Naive B cell (primary cell): ENCODE measurements around the gene FHIT. TPM values are rescaled to one million over a fixed set of nuclear protein-coding genes. Genes with fewer than 3 reads are reported as not detected.
A peak's percentile ranks its signal among the peaks of the same experiment; 100 is the strongest.

ENCODE experiments used
- ATAC-seq, 2 donors: fragments of 150-1000 bp; cut with Tn5 transposase; 2 replicates each; pipeline ENCODE4 v1.10.0; 2021; ENCODE audit warnings: low read depth in 2 of 2, mild to moderate bottlenecking in 2 of 2, moderate library complexity in 2 of 2
- DNase-seq: peaks from one replicate; pipeline ENCODE4 v3.0.0; 2022
- H3K27ac Mint-ChIP-seq, 6 donors: one replicate each; pipeline ENCODE4 v1.8.0; 2020 to 2022; ENCODE audit warnings: mild to moderate bottlenecking in 6 of 6, mixed read lengths in 6 of 6, moderate library complexity in 5 of 6, inconsistent platforms in 2 of 6
- H3K27me3 Mint-ChIP-seq, 3 donors: one replicate each; pipeline ENCODE4 v1.8.0; 2021 to 2022; ENCODE audit warnings: mixed read lengths in 3 of 3, mild to moderate bottlenecking in 1 of 3
- H3K36me3 Mint-ChIP-seq, 2 donors: one replicate each; pipeline ENCODE4 v1.8.0; 2020 to 2022; ENCODE audit warnings: mixed read lengths in 2 of 2, inconsistent platforms in 1 of 2, mild to moderate bottlenecking in 1 of 2
- H3K4me1 Mint-ChIP-seq, 3 donors: one replicate each; pipeline ENCODE4 v1.8.0; 2020 to 2022; ENCODE audit warnings: mixed read lengths in 3 of 3, inconsistent platforms in 1 of 3, mild to moderate bottlenecking in 1 of 3, moderate library complexity in 1 of 3
- H3K4me3 Mint-ChIP-seq, 8 donors: one replicate each; pipeline ENCODE4 v1.8.0; 2020 to 2022; ENCODE audit warnings: mild to moderate bottlenecking in 8 of 8, mixed read lengths in 8 of 8, moderate library complexity in 8 of 8, inconsistent platforms in 2 of 8
- H3K9me3 Mint-ChIP-seq, 7 donors: one replicate each; pipeline ENCODE4 v1.8.0; 2020 to 2022; ENCODE audit warnings: mixed read lengths in 7 of 7, mild to moderate bottlenecking in 5 of 7, inconsistent platforms in 2 of 7, moderate library complexity in 1 of 7
- polyA plus RNA-seq, 6 donors: library from polyadenylated mRNA; unstranded; fragments of 300-500 nt; fragmentation: Illumina TruSeq; gene quantifications; one replicate each; pipeline ENCODE4 v1.2.3, GENCODE V29; 2021; ENCODE audit warnings: low read depth in 6 of 6

Gene FHIT
- polyA plus RNA-seq, 6 donors from 2014 or later: 3.2 to 12.6 (median 7.1) TPM

- Mint-ChIP-seq H3K36me3 (peaks cover 0 to 18% of the 10 kb centered on the region in 2 donors), H3K27me3 (no peaks in the 10 kb centered on the region), H3K4me3 (no peak overlapping the region), H3K27ac (no peak overlapping the region), H3K9me3 (peaks cover 8 to 22% (median 14%) of the 10 kb centered on the region in 7 donors), H3K4me1 (no peaks in the 10 kb centered on the region)
- ATAC-seq: no peak
- no peak for DNase-seq
Observed at GRCh38 chr3:60752809-60753208, 498.4 kb downstream of the FHIT start.

- Mint-ChIP-seq H3K27me3 (no peaks in the 10 kb centered on the region), H3K4me1 (no peaks in the 10 kb centered on the region), H3K27ac (peak overlapping the region in 1 of 6 donors; percentile 31), H3K9me3 (peaks cover 8 to 22% (median 14%) of the 10 kb centered on the region in 7 donors), H3K4me3 (peak overlapping the region in 1 of 8 donors; percentile 64), H3K36me3 (peaks cover 0 to 18% of the 10 kb centered on the region in 2 donors)
- ATAC-seq: no peak
- DNase-seq: no peak
Observed at GRCh38 chr3:60746695-60747416, 504.4 kb downstream of the FHIT start.

- Mint-ChIP-seq H3K27ac (peak overlapping the region in 1 of 6 donors; percentile 31), H3K4me3 (no peak overlapping the region), H3K36me3 (peaks cover 0 to 18% of the 10 kb centered on the region in 2 donors), H3K4me1 (no peaks in the 10 kb centered on the region), H3K9me3 (peaks cover 8 to 21% (median 14%) of the 10 kb centered on the region in 7 donors), H3K27me3 (no peaks in the 10 kb centered on the region)
- no peak for DNase-seq
- no peak for ATAC-seq
Observed at GRCh38 chr3:60746043-60746638, 505.1 kb downstream of the FHIT start.

- Mint-ChIP-seq H3K9me3 (peaks cover 0 to 2% (median 0%) of the 10 kb centered on the region in 7 donors), H3K4me1 (peaks cover 0 to 9% (median 0%) of the 10 kb centered on the region in 3 donors), H3K36me3 (no peaks in the 10 kb centered on the region), H3K27me3 (no peaks in the 10 kb centered on the region), H3K4me3 (no peak overlapping the region), H3K27ac (no peak overlapping the region)
- DNase-seq (no peak), ATAC-seq (no peak)
Observed at GRCh38 chr3:60743631-60744164, 507.6 kb downstream of the FHIT start.

- peaks cover 0 to 5% of the 10 kb centered on the region in 2 donors for H3K36me3 Mint-ChIP-seq
- H3K4me1 Mint-ChIP-seq: peaks cover 0 to 9% (median 0%) of the 10 kb centered on the region in 3 donors
- ATAC-seq (no peak), DNase-seq (no peak)
- H3K27me3 Mint-ChIP-seq: no peaks in the 10 kb centered on the region
- H3K9me3 Mint-ChIP-seq: no peaks in the 10 kb centered on the region
- H3K27ac Mint-ChIP-seq: no peak overlapping the region
- H3K4me3 Mint-ChIP-seq: no peak overlapping the region
Observed at GRCh38 chr3:60742606-60743145, 508.6 kb downstream of the FHIT start.

GRCh38 chr3:60737633-60738399, 513.4 kb downstream of the FHIT start:
- peaks cover 0 to 9% (median 0%) of the 10 kb centered on the region in 3 donors for H3K4me1 Mint-ChIP-seq
- H3K36me3 Mint-ChIP-seq: peaks cover 0 to 6% of the 10 kb centered on the region in 2 donors
- no peak for ATAC-seq
- H3K27ac Mint-ChIP-seq: no peak overlapping the region
- no peak for DNase-seq
- no peaks in the 10 kb centered on the region for H3K27me3 Mint-ChIP-seq
- H3K9me3 Mint-ChIP-seq: peaks cover 0 to 3% (median 0%) of the 10 kb centered on the region in 7 donors
- no peak overlapping the region for H3K4me3 Mint-ChIP-seq

GRCh38 chr3:60730371-60730770, 520.9 kb downstream of the FHIT start:
- H3K27me3 Mint-ChIP-seq: no peaks in the 10 kb centered on the region
- no peak overlapping the region for H3K4me3 Mint-ChIP-seq
- ATAC-seq (no peak), DNase-seq (no peak)
- H3K36me3 Mint-ChIP-seq: peaks cover 0 to 6% of the 10 kb centered on the region in 2 donors
- H3K4me1 Mint-ChIP-seq: no peaks in the 10 kb centered on the region
- H3K27ac Mint-ChIP-seq: no peak overlapping the region
- H3K9me3 Mint-ChIP-seq: peaks cover 0 to 3% (median 0%) of the 10 kb centered on the region in 7 donors

GRCh38 chr3:60729056-60729455, 522.2 kb downstream of the FHIT start:
- Mint-ChIP-seq H3K36me3 (peaks cover 0 to 6% of the 10 kb centered on the region in 2 donors), H3K27me3 (no peaks in the 10 kb centered on the region), H3K4me3 (no peak overlapping the region), H3K27ac (no peak overlapping the region), H3K4me1 (no peaks in the 10 kb centered on the region), H3K9me3 (peaks cover 0 to 3% (median 0%) of the 10 kb centered on the region in 7 donors)
- no peak for ATAC-seq
- DNase-seq: no peak

GRCh38 chr3:60728006-60728405, 523.2 kb downstream of the FHIT start:
- Mint-ChIP-seq H3K9me3 (peaks cover 0 to 2% (median 0%) of the 10 kb centered on the region in 7 donors), H3K4me1 (no peaks in the 10 kb centered on the region), H3K27me3 (no peaks in the 10 kb centered on the region), H3K36me3 (peaks cover 0 to 6% of the 10 kb centered on the region in 2 donors), H3K27ac (no peak overlapping the region), H3K4me3 (no peak overlapping the region)
- ATAC-seq: no peak
- DNase-seq: no peak

GRCh38 chr3:60720736-60721135, 530.5 kb downstream of the FHIT start:
- Mint-ChIP-seq H3K27me3 (no peaks in the 10 kb centered on the region), H3K4me1 (no peaks in the 10 kb centered on the region), H3K27ac (no peak overlapping the region), H3K36me3 (peaks cover 0 to 3% of the 10 kb centered on the region in 2 donors), H3K9me3 (no peaks in the 10 kb centered on the region), H3K4me3 (no peak overlapping the region)
- no peak for DNase-seq
- ATAC-seq: no peak

GRCh38 chr3:60716573-60716972, 534.7 kb downstream of the FHIT start:
- no peak for ATAC-seq
- peaks cover 0 to 3% of the 10 kb centered on the region in 2 donors for H3K36me3 Mint-ChIP-seq
- H3K27me3 Mint-ChIP-seq: no peaks in the 10 kb centered on the region
- H3K9me3 Mint-ChIP-seq: peaks cover 1 to 8% (median 4%) of the 10 kb centered on the region in 7 donors
- H3K4me1 Mint-ChIP-seq: no peaks in the 10 kb centered on the region
- no peak overlapping the region for H3K27ac Mint-ChIP-seq
- DNase-seq: no peak
- H3K4me3 Mint-ChIP-seq: no peak overlapping the region

- ATAC-seq: no peak
- H3K27me3 Mint-ChIP-seq: no peaks in the 10 kb centered on the region
- peaks cover 0 to 8% of the 10 kb centered on the region in 2 donors for H3K36me3 Mint-ChIP-seq
- no peaks in the 10 kb centered on the region for H3K4me1 Mint-ChIP-seq
- H3K4me3 Mint-ChIP-seq: no peak overlapping the region
- H3K9me3 Mint-ChIP-seq: peaks cover 4 to 14% (median 9%) of the 10 kb centered on the region in 7 donors
- DNase-seq: no peak
- no peak overlapping the region for H3K27ac Mint-ChIP-seq
Observed at GRCh38 chr3:60708191-60708975, 542.9 kb downstream of the FHIT start.
